ENCODE results near the gene PLCB4. TPM values are rescaled to one million over a fixed set of nuclear protein-coding genes. Genes with fewer than 3 reads are reported as not detected.
A peak's percentile ranks its signal among the peaks of the same experiment; 100 is the strongest.

Gene PLCB4
- total and polyA plus RNA-seq, 3 experiments from 2014 or later: not detected

DNA sequence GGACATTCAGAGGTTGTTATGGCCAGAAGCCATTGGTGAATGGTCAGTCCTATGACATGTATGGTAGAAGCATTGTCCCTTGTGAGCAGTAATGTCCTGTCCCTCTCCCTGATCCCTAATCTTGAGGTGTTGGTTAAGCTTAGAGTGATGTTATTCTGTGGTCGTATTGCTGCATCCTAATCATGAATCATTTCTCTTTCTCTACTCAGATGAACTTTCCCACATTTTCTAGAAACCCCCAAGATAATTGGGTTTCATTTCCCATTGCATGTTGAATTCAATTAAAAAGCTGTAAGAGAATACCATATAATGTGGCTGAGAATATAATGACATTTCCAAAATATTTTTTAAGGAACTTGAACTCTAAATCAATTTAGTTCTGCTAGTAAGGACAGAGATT lies 175.1 kb downstream of the PLCB4 start:
- Histone ChIP-seq H3K4me1 (ENCODE audit: insufficient read depth, low read length) (no peaks in the 10 kb centered on the region), H3K27ac (ENCODE audit: low read depth, low read length) (no peak overlapping the region), H3K27me3 (ENCODE audit: insufficient read depth, low read length, poor library complexity, severe bottlenecking) (no peaks in the 10 kb centered on the region), H3K9me3 (ENCODE audit: low read length) (no peaks in the 10 kb centered on the region), H3K36me3 (ENCODE audit: insufficient read depth, low read length) (no peaks in the 10 kb centered on the region), H3K4me3 (ENCODE audit: low read length) (no peak overlapping the region)
- H3K27me3 Mint-ChIP-seq: no peaks in the 10 kb centered on the region
- H3K4me3 Mint-ChIP-seq: no peak overlapping the region
- peaks cover 0 to 5% (median 2%) of the 10 kb centered on the region in 5 donors for H3K9me3 Mint-ChIP-seq
- DNase-seq: no peak
- H3K4me1 Mint-ChIP-seq: no peaks in the 10 kb centered on the region
- ChIA-PET CTCF (no interaction called here), POLR2A (no interaction called here)
- H3K27ac Mint-ChIP-seq: no peak overlapping the region
- H3K36me3 Mint-ChIP-seq: no peaks in the 10 kb centered on the region

DNA sequence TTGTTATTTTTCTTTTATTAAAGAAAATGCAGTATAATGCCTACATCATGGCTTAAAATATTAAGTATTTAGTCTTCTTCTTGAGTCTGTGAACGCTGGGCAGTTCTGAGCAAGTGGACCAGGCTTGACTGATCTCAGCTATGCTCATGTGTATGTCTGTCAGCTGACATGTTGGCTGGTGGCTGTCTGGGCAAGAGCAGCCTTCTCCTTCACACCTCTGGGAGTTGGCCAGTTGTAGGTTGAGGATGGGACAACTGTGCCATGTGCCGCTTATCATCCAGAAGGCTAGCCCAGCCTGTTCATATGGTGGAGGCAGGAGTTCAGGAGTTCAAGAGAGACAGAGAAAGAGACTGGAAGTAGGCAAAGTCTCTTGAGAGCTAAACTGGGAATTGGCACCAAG lies 175.9 kb downstream of the PLCB4 start:
- no peak for DNase-seq
- Mint-ChIP-seq H3K27me3 (no peaks in the 10 kb centered on the region), H3K4me3 (no peak overlapping the region), H3K9me3 (peaks cover 0 to 5% (median 2%) of the 10 kb centered on the region in 5 donors), H3K4me1 (no peaks in the 10 kb centered on the region), H3K27ac (peak overlapping the region in 1 of 8 donors; percentile 7), H3K36me3 (no peaks in the 10 kb centered on the region)
- POLR2A ChIA-PET: no interaction called here
- Histone ChIP-seq H3K27ac (ENCODE audit: low read depth, low read length) (no peak overlapping the region), H3K27me3 (ENCODE audit: insufficient read depth, low read length, poor library complexity, severe bottlenecking) (no peaks in the 10 kb centered on the region), H3K9me3 (ENCODE audit: low read length) (no peaks in the 10 kb centered on the region), H3K4me1 (ENCODE audit: insufficient read depth, low read length) (no peaks in the 10 kb centered on the region), H3K36me3 (ENCODE audit: insufficient read depth, low read length) (no peaks in the 10 kb centered on the region), H3K4me3 (ENCODE audit: low read length) (no peak overlapping the region)
- CTCF ChIA-PET: no interaction called here

DNA sequence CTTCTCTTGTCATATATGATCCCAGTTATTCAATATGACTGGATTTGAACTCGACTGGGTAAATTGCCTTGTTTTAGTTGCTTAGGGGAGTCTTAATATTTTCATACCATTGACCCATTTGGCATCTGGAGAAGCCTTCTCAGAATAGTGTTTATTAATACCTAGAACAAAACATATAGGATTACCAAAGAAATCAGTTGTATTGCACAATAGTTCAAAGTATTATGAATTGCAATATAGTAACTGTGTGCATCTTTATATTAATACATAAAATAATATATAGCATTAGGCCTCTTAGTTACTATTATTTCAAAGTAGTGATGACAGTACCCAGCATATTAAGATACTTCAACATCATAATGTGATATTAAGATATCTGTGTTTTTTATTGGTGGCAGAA lies 177.8 kb downstream of the PLCB4 start:
- Histone ChIP-seq H3K9me3 (ENCODE audit: low read length) (no peaks in the 10 kb centered on the region), H3K4me3 (ENCODE audit: low read length) (no peak overlapping the region), H3K4me1 (ENCODE audit: insufficient read depth, low read length) (no peaks in the 10 kb centered on the region), H3K27ac (ENCODE audit: low read depth, low read length) (no peak overlapping the region), H3K27me3 (ENCODE audit: insufficient read depth, low read length, poor library complexity, severe bottlenecking) (no peaks in the 10 kb centered on the region), H3K36me3 (ENCODE audit: insufficient read depth, low read length) (no peaks in the 10 kb centered on the region)
- Mint-ChIP-seq H3K4me3 (no peak overlapping the region), H3K9me3 (peaks cover 0 to 2% (median 2%) of the 10 kb centered on the region in 5 donors), H3K27me3 (no peaks in the 10 kb centered on the region), H3K4me1 (no peaks in the 10 kb centered on the region), H3K36me3 (no peaks in the 10 kb centered on the region), H3K27ac (no peak overlapping the region)
- DNase-seq: no peak
- ChIA-PET CTCF (no interaction called here), POLR2A (no interaction called here)

DNA sequence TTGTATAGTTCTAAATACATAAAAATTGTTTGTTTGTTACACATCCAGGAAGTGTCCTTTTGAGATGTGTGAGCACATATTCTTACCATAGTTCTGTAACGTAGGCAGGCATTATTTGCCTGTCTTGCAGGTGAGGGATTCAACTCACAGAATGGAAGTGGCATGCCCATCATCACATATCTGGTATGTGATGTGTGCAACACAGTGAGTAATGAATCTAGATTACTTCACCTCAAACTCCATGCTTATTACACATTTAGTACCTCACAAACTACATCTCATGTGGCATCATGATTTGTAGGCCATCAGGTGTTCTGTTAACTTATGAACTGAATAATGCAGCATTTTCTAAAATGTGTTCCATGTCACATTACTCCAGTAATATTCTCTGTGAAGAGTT lies 181.6 kb downstream of the PLCB4 start:
- no peak for DNase-seq
- Mint-ChIP-seq H3K9me3 (peaks cover 0 to 5% (median 3%) of the 10 kb centered on the region in 5 donors), H3K4me1 (no peaks in the 10 kb centered on the region), H3K36me3 (no peaks in the 10 kb centered on the region), H3K27me3 (no peaks in the 10 kb centered on the region), H3K4me3 (no peak overlapping the region), H3K27ac (no peak overlapping the region)
- Histone ChIP-seq H3K4me1 (ENCODE audit: insufficient read depth, low read length) (no peaks in the 10 kb centered on the region), H3K27ac (ENCODE audit: low read depth, low read length) (no peak overlapping the region), H3K27me3 (ENCODE audit: insufficient read depth, low read length, poor library complexity, severe bottlenecking) (no peaks in the 10 kb centered on the region), H3K4me3 (ENCODE audit: low read length) (no peak overlapping the region), H3K9me3 (ENCODE audit: low read length) (no peaks in the 10 kb centered on the region), H3K36me3 (ENCODE audit: insufficient read depth, low read length) (no peaks in the 10 kb centered on the region)
- CTCF ChIA-PET: no interaction called here
- POLR2A ChIA-PET: no interaction called here

DNA sequence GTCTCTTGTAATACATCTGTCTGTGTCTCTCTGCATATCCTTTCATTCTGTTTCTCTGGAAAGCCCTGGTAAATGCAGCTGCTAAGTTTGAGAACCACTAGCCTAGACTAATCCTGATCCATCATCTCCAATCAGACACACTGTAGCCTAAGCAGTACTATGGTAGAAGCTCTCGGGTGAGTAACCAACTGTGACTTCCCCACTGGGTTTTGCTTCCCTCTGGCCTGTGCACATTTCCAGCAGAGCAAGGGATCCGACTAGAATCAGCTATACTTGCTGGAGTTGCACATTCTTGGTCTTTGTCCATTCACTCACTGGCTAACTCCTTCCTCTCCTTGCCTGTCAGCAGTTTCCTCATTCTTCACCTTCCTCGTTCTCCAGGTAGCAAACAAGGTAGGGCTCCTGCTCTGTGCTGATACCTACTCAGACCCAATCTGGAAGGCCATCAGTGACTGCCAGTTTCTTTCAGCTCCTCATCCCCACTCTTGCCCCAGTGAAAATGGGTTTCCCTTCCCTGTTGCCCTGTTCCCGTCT lies 184.2 kb downstream of the PLCB4 start:
- Mint-ChIP-seq H3K27ac (no peak overlapping the region), H3K27me3 (no peaks in the 10 kb centered on the region), H3K36me3 (no peaks in the 10 kb centered on the region), H3K9me3 (peaks cover 0 to 13% (median 5%) of the 10 kb centered on the region in 5 donors), H3K4me3 (no peak overlapping the region), H3K4me1 (no peaks in the 10 kb centered on the region)
- Histone ChIP-seq H3K27me3 (ENCODE audit: insufficient read depth, low read length, poor library complexity, severe bottlenecking) (no peaks in the 10 kb centered on the region), H3K4me3 (ENCODE audit: low read length) (no peak overlapping the region), H3K9me3 (ENCODE audit: low read length) (no peaks in the 10 kb centered on the region), H3K4me1 (ENCODE audit: insufficient read depth, low read length) (no peaks in the 10 kb centered on the region), H3K27ac (ENCODE audit: low read depth, low read length) (no peak overlapping the region), H3K36me3 (ENCODE audit: insufficient read depth, low read length) (no peaks in the 10 kb centered on the region)
- ChIA-PET CTCF (no interaction called here), POLR2A (no interaction called here)
- no peak for DNase-seq

DNA sequence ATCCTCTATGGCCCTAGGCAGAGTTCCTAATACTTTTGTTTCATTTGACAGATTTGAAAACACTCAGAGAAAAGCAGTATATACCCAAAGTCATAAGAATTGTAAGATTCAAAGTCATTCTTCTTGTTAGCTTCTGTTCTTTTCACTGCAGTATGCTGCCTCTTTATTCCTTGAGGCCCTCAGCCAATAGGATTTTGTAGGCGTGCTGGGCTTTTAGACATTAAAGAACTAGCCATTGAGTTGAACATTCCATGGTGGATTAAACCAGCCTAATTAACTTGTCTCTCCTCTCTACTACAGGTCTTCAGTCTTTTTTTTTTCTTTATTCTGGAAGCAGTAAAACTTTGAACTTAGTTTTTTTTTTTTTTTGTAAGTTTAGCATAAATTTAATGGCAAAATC lies 186.3 kb downstream of the PLCB4 start:
- H3K4me1 Mint-ChIP-seq: no peaks in the 10 kb centered on the region
- H3K4me3 Mint-ChIP-seq: no peak overlapping the region
- H3K4me1 ChIP-seq (ENCODE audit: insufficient read depth, low read length): no peaks in the 10 kb centered on the region
- no peaks in the 10 kb centered on the region for H3K36me3 ChIP-seq (ENCODE audit: insufficient read depth, low read length)
- CTCF ChIA-PET: interaction anchor here (1.3 kb wide), 1 partner anchor 20 kb away, joined by 3 read pairs; no protein-coding TSS in a partner anchor
- peaks cover 0 to 16% (median 3%) of the 10 kb centered on the region in 5 donors for H3K9me3 Mint-ChIP-seq
- POLR2A ChIA-PET: no interaction called here
- H3K27ac Mint-ChIP-seq: no peak overlapping the region
- H3K9me3 ChIP-seq (ENCODE audit: low read length): no peaks in the 10 kb centered on the region
- H3K27me3 ChIP-seq (ENCODE audit: insufficient read depth, low read length, poor library complexity, severe bottlenecking): no peaks in the 10 kb centered on the region
- no peaks in the 10 kb centered on the region for H3K36me3 Mint-ChIP-seq
- DNase-seq: no peak
- H3K4me3 ChIP-seq (ENCODE audit: low read length): no peak overlapping the region
- H3K27ac ChIP-seq (ENCODE audit: low read depth, low read length): no peak overlapping the region
- H3K27me3 Mint-ChIP-seq: no peaks in the 10 kb centered on the region

DNA sequence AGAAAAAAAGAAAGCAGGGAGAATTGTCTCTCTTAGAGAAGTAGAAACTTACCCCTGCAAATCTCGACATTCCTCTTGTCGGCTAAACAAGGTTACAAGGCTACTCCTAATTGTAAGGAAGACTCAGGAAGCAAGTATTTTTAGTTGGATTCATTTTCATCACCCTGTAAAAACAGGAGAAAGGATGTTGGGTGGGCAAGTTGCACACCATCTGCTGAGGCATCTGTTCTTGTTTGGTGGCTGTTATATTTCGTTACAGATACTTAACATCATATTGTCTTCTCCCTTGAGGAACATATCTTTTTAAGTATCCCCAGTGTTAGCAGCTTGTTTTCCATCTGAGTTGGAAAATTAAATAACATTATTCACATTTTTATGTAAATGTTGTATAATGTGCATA lies 187.5 kb downstream of the PLCB4 start:
- H3K4me1 Mint-ChIP-seq: no peaks in the 10 kb centered on the region
- CTCF ChIA-PET: no interaction called here

DNA sequence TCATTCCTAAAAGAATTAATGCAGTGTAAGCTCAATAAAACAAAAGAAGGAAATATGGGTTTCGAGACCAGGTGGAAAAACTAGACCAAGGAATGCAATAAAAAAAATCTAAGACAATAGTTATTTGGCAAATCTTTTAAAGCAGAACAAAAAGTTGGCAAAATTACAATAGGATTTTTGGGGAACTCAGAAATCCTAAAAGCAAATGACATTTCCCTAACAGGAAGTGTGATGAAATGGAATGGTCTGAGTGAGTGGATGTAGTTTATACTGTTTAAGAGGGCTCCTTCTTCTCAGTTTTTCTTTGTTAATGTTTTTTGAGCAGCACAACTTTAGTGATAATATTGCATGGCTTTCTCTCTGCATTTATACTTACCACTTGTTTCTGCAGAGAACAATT lies 190.0 kb downstream of the PLCB4 start:
- CTCF ChIA-PET: no interaction called here

More for the DNA sequence above, 187.5 kb downstream of the PLCB4 start:
- peaks cover 0 to 18% (median 3%) of the 10 kb centered on the region in 5 donors for H3K9me3 Mint-ChIP-seq
- no peaks in the 10 kb centered on the region for H3K36me3 Mint-ChIP-seq
- H3K27me3 ChIP-seq (ENCODE audit: insufficient read depth, low read length, poor library complexity, severe bottlenecking): no peaks in the 10 kb centered on the region
- no peak for DNase-seq
- no peaks in the 10 kb centered on the region for H3K4me1 ChIP-seq (ENCODE audit: insufficient read depth, low read length)
- no peaks in the 10 kb centered on the region for H3K9me3 ChIP-seq (ENCODE audit: low read length)
- H3K27me3 Mint-ChIP-seq: no peaks in the 10 kb centered on the region
- H3K4me3 Mint-ChIP-seq: no peak overlapping the region
- H3K27ac ChIP-seq (ENCODE audit: low read depth, low read length): no peak overlapping the region
- H3K27ac Mint-ChIP-seq: no peak overlapping the region
- H3K4me3 ChIP-seq (ENCODE audit: low read length): no peak overlapping the region
- POLR2A ChIA-PET: no interaction called here
- H3K36me3 ChIP-seq (ENCODE audit: insufficient read depth, low read length): no peaks in the 10 kb centered on the region

DNA sequence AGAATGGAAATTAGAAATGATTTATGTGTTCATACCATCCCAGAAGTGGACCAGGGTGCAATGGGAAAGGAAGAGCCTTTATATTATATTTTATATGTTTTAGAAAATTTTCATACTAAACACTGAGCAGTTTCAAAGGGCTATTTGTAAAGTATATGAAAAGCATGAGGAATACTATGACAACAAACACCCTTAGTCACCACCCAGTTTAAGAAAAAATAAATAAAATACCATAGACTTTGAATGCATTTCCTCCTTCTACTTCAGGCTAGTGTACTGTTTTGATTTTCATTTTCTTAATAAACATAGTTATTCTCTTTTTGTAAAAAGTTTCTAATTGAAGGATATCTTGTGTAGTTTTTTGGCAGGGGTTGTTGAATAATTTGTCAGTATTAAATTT lies 191.1 kb downstream of the PLCB4 start:
- CTCF ChIA-PET: no interaction called here
- Mint-ChIP-seq H3K4me3 (no peak overlapping the region), H3K27me3 (no peaks in the 10 kb centered on the region), H3K27ac (no peak overlapping the region), H3K9me3 (peaks cover 1 to 17% (median 7%) of the 10 kb centered on the region in 5 donors), H3K4me1 (no peaks in the 10 kb centered on the region), H3K36me3 (no peaks in the 10 kb centered on the region)
- DNase-seq: no peak
- H3K27me3 ChIP-seq (ENCODE audit: insufficient read depth, low read length, poor library complexity, severe bottlenecking): no peaks in the 10 kb centered on the region
- no peaks in the 10 kb centered on the region for H3K4me1 ChIP-seq (ENCODE audit: insufficient read depth, low read length)
- no peaks in the 10 kb centered on the region for H3K36me3 ChIP-seq (ENCODE audit: insufficient read depth, low read length)
- no peak overlapping the region for H3K27ac ChIP-seq (ENCODE audit: low read depth, low read length)
- no peak overlapping the region for H3K4me3 ChIP-seq (ENCODE audit: low read length)
- H3K9me3 ChIP-seq (ENCODE audit: low read length): no peaks in the 10 kb centered on the region
- POLR2A ChIA-PET: no interaction called here

More for the DNA sequence above, 190.0 kb downstream of the PLCB4 start:
- Histone ChIP-seq H3K4me3 (ENCODE audit: low read length) (no peak overlapping the region), H3K27ac (ENCODE audit: low read depth, low read length) (no peak overlapping the region), H3K4me1 (ENCODE audit: insufficient read depth, low read length) (no peaks in the 10 kb centered on the region), H3K27me3 (ENCODE audit: insufficient read depth, low read length, poor library complexity, severe bottlenecking) (no peaks in the 10 kb centered on the region), H3K9me3 (ENCODE audit: low read length) (no peaks in the 10 kb centered on the region), H3K36me3 (ENCODE audit: insufficient read depth, low read length) (no peaks in the 10 kb centered on the region)
- Mint-ChIP-seq H3K4me1 (no peaks in the 10 kb centered on the region), H3K27me3 (no peaks in the 10 kb centered on the region), H3K27ac (no peak overlapping the region), H3K9me3 (peaks cover 0 to 18% (median 7%) of the 10 kb centered on the region in 5 donors), H3K36me3 (no peaks in the 10 kb centered on the region), H3K4me3 (no peak overlapping the region)
- POLR2A ChIA-PET: no interaction called here
- DNase-seq: no peak
